ENCODE results near the gene DHH. TPM values are rescaled to one million over a fixed set of nuclear protein-coding genes. Genes with fewer than 3 reads are reported as not detected.

DHH gene
- total RNA-seq, 2 experiments from 2014 or later = 0.06 to 0.17 TPM

GRCh38 chr12:49092086-49092815 lies 2.4 kb downstream of the DHH start:
- no peaks in the 10 kb centered on the region for H3K36me3 ChIP-seq (ENCODE audit: insufficient read depth, low read length)
- no peaks in the 10 kb centered on the region for H4K20me1 ChIP-seq (ENCODE audit: insufficient read depth, low read length)
- no TSS peak for BruUV-seq (replicated peaks)
- peak; percentile 58 for DNase-seq (ENCODE audit: low spot score)
- ChIA-PET CTCF (ENCODE audit: unreplicated experiment) (interaction anchor here (0.7 to 2.2 kb wide), 4 partner anchors 8 to 22 kb away, joined by 3 to 16 read pairs (median 4); no protein-coding TSS in a partner anchor), POLR2A (no interaction called here)
- no peaks in the 10 kb centered on the region for H3K9me2 ChIP-seq (ENCODE audit: insufficient read depth, low read length)
- intact Hi-C loops (cut with micrococcal nuclease; ENCODE audit: unreplicated experiment) = loop anchor here (1.0 kb wide), 1 partner anchor 28 kb away; no protein-coding TSS in a partner anchor
- H3K4me1 ChIP-seq (ENCODE audit: insufficient read depth, low read length, poor library complexity, severe bottlenecking) = peaks cover 19% of the 10 kb centered on the region
- TF ChIP-seq CTCF (conservative IDR thresholded peaks at IDR 0.05; ENCODE audit: low read length) (peak; percentile 77), EZH2phosphoT487 (IDR thresholded peaks at IDR 0.05; ENCODE audit: borderline replicate concordance, low read depth, low read length) (no peak)
- no peaks in the 10 kb centered on the region for H3K79me2 ChIP-seq (ENCODE audit: insufficient read depth, low read depth, low read length)
- H2AFZ ChIP-seq (ENCODE audit: low read length) = no peak overlapping the region
- H3K27ac ChIP-seq (ENCODE audit: low read depth, low read length, poor library complexity, severe bottlenecking) = no peak overlapping the region
- peak overlapping the region; percentile 23 for H3K4me3 ChIP-seq (ENCODE audit: low read depth, low read length, poor library complexity, severe bottlenecking)
- H3K9me3 ChIP-seq (ENCODE audit: low read length) = no peaks in the 10 kb centered on the region
- peak overlapping the region; percentile 56 for H3K4me2 ChIP-seq (ENCODE audit: low read length)

GRCh38 chr12:49091836-49092085 lies 2.8 kb downstream of the DHH start:
- no peak for DNase-seq (ENCODE audit: low spot score)
- H3K27ac ChIP-seq (ENCODE audit: low read depth, low read length, poor library complexity, severe bottlenecking) = no peak overlapping the region
- POLR2A ChIA-PET = no interaction called here
- H3K79me2 ChIP-seq (ENCODE audit: insufficient read depth, low read depth, low read length) = no peaks in the 10 kb centered on the region
- H3K36me3 ChIP-seq (ENCODE audit: insufficient read depth, low read length) = no peaks in the 10 kb centered on the region
- H3K9me3 ChIP-seq (ENCODE audit: low read length) = no peaks in the 10 kb centered on the region
- CTCF ChIA-PET (ENCODE audit: unreplicated experiment) = interaction anchor here (1.2 to 2.2 kb wide), 3 partner anchors 9 to 22 kb away, joined by 4 to 16 read pairs (median 4); no protein-coding TSS in a partner anchor
- peak overlapping the region; percentile 23 for H3K4me3 ChIP-seq (ENCODE audit: low read depth, low read length, poor library complexity, severe bottlenecking)
- intact Hi-C loops (cut with micrococcal nuclease; ENCODE audit: unreplicated experiment) = loop anchor here (1.0 kb wide), 1 partner anchor 27 kb away; no protein-coding TSS in a partner anchor
- peak overlapping the region; percentile 56 for H3K4me2 ChIP-seq (ENCODE audit: low read length)
- BruUV-seq (replicated peaks) = no TSS peak
- TF ChIP-seq EZH2phosphoT487 (IDR thresholded peaks at IDR 0.05; ENCODE audit: borderline replicate concordance, low read depth, low read length) (no peak), CTCF (conservative IDR thresholded peaks at IDR 0.05; ENCODE audit: low read length) (no peak)
- no peak overlapping the region for H2AFZ ChIP-seq (ENCODE audit: low read length)
- no peaks in the 10 kb centered on the region for H3K9me2 ChIP-seq (ENCODE audit: insufficient read depth, low read length)
- no peaks in the 10 kb centered on the region for H4K20me1 ChIP-seq (ENCODE audit: insufficient read depth, low read length)
- H3K4me1 ChIP-seq (ENCODE audit: insufficient read depth, low read length, poor library complexity, severe bottlenecking) = peaks cover 19% of the 10 kb centered on the region
